ENCODE measurements around the gene DOK6.

The DOK6 gene

DNA sequence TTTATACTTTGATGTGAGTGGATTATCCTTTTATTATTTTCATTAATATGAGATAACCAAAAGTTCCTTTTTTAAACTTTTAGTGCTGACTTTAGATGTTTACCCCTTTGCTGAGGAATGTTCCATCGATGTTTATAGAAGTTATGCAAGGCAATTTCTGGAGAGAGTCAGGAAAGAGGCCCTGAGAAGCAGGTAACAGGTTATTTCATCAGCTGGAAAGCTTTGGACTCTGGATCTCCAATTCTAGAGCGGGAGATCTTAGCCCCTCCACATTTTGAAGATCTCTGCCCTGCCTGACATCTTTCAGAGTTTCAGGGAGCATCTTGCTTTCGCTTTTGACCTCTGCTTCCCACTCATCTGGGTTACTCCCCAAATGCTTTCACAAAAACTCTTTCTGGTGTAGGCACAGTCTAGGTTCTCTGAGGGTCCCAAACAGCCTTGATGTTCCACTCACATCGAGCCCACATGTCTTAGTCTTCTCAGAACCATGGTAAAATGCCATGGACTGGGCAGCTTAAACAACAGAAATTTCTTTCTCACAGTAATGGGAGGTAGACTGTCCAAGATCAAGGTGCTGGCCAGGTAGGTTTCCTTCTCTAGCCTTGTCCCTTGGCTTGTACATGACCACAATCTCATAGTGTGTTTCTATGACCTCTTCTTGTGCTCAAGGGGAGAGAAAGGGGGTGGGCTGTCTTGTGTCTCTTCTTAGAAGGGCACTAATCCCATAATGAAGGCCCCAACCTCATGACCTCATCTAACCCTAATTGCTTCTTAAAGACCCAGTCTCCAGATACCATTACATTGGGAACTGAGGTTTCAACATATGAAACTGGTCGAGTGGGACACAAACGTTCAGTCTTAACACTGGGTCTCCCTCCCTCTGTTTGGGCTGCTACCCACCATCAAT, 87.1 kb downstream of the DOK6 start:
- Mint-ChIP-seq H3K9me3 (no peaks in the 10 kb centered on the region), H3K4me3 (no peak overlapping the region), H3K36me3 (ENCODE audit: low read depth) (no peaks in the 10 kb centered on the region), H3K4me1 (ENCODE audit: low read depth) (no peaks in the 10 kb centered on the region), H3K27me3 (peaks cover 7% of the 10 kb centered on the region), H3K27ac (no peak overlapping the region)

GRCh38 chr18:69490072-69490471, 89.4 kb downstream of the DOK6 start:
- Mint-ChIP-seq H3K9me3 (no peaks in the 10 kb centered on the region), H3K27me3 (peaks cover 3% of the 10 kb centered on the region), H3K4me1 (ENCODE audit: low read depth) (no peaks in the 10 kb centered on the region), H3K4me3 (no peak overlapping the region), H3K36me3 (ENCODE audit: low read depth) (no peaks in the 10 kb centered on the region), H3K27ac (no peak overlapping the region)

- no peaks in the 10 kb centered on the region for H3K36me3 Mint-ChIP-seq (ENCODE audit: low read depth)
- H3K27ac Mint-ChIP-seq, result no peak overlapping the region
- H3K27me3 Mint-ChIP-seq, result peaks cover 3% of the 10 kb centered on the region
- H3K4me1 Mint-ChIP-seq (ENCODE audit: low read depth), result no peaks in the 10 kb centered on the region
- H3K4me3 Mint-ChIP-seq, result no peak overlapping the region
- H3K9me3 Mint-ChIP-seq, result no peaks in the 10 kb centered on the region
Observed at GRCh38 chr18:69490813-69491212, 90.1 kb downstream of the DOK6 start.

GRCh38 chr18:69491576-69491975, 90.9 kb downstream of the DOK6 start:
- no peaks in the 10 kb centered on the region for H3K36me3 Mint-ChIP-seq (ENCODE audit: low read depth)
- H3K27ac Mint-ChIP-seq, result no peak overlapping the region
- peaks cover 3% of the 10 kb centered on the region for H3K27me3 Mint-ChIP-seq
- H3K4me3 Mint-ChIP-seq, result no peak overlapping the region
- no peaks in the 10 kb centered on the region for H3K4me1 Mint-ChIP-seq (ENCODE audit: low read depth)
- H3K9me3 Mint-ChIP-seq, result no peaks in the 10 kb centered on the region

DNA sequence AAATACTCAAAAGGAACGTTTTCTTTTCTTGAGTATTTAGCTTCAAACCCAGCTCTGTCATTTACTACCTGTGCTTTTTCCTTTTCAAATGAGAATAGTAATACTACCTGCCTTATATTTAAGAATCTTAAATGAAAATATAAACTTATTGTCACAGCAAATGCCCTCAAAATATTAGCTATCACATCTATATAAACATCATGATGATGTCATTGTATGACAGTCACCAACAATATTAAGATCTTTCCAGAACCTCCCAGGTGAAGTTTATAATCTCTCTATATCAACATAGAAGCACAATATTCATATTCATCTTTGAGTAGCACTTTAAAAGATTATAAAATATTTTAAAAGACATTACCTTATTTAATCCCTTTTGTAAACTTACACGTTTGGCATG, 92.2 kb downstream of the DOK6 start:
- Mint-ChIP-seq H3K36me3 (ENCODE audit: low read depth) (no peaks in the 10 kb centered on the region), H3K27ac (no peak overlapping the region), H3K9me3 (no peaks in the 10 kb centered on the region), H3K4me1 (ENCODE audit: low read depth) (no peaks in the 10 kb centered on the region), H3K27me3 (no peaks in the 10 kb centered on the region), H3K4me3 (no peak overlapping the region)

DNA sequence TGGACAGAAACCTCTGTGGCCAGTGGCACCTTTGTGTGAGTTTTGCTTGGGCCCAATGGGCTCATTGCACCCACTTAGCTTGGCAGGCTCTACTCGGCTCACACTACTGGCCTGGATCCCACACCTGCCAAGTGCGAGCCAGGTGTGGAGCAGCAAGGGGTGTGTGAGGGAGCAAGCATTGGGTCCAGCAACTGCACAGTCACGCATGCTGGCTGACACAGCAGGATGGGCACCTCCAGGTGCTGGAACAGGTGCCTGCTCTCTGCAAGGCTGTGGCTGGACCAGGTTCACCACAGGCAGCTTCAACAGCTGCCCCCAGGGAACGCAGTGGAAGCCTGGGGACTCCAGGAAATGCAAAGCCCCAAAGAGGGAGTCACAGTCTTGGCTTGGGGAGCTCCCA, 94.2 kb downstream of the DOK6 start:
- Mint-ChIP-seq H3K4me1 (ENCODE audit: low read depth) (no peaks in the 10 kb centered on the region), H3K27ac (no peak overlapping the region), H3K9me3 (no peaks in the 10 kb centered on the region), H3K36me3 (ENCODE audit: low read depth) (no peaks in the 10 kb centered on the region), H3K27me3 (peaks cover 6% of the 10 kb centered on the region), H3K4me3 (no peak overlapping the region)

DNA sequence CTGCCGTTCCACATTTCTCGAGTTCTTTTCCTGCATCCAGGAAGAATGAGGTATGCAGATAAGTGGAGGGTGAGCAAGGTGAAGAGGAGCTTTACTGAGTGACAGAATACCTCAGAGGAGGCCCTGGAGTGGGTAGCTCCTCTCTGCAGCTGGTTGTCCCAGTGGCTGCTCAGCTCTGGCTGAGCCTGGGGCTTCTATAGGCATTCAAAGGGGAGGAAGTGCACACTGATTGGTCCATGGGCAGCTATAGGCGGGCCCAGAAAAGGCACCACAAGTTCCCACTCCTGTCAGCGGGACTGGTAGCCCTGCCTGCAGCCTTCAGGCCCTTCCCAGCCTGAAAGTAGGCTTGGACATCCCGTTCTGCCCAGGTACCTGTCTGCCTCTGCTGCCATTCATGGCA, 94.7 kb downstream of the DOK6 start:
- Mint-ChIP-seq H3K27me3 (peaks cover 8% of the 10 kb centered on the region), H3K27ac (no peak overlapping the region)

DNA sequence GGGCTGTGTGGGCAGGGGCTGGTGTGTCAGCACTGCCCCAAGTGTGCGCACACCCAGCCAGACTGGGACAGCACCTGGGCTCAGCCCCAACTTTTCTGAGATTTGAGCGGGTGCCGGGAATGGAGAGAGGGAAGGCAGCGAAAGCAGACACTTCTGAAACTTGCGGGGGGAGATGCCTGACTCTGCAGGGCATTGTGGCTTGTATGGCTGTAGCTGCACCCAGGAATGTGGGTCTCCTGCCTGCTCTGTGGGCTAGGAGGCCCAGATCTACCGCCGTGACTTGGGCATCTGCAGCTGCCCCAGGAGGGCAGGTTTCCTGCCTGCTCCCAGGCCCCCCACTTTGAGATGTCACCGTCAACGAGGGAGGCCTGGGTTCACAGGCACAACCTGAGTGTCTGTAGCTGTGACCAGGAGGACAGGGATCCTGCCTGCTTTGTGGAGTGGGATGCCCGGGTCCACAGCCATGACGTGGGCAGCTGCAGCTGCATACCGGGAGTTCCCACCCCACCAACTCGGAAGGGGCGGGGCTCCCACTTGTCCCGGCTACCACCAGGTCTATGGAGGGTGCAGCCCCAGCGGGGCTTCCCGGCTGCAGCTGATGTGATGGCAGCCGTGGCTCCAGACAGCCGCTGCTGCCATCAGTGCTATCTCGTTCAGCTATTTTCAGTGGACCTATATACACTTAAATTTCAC, 95.3 kb downstream of the DOK6 start:
- H3K4me1 Mint-ChIP-seq (ENCODE audit: low read depth), result no peaks in the 10 kb centered on the region

More for the DNA sequence above, 94.7 kb downstream of the DOK6 start:
- H3K36me3 Mint-ChIP-seq (ENCODE audit: low read depth), result no peaks in the 10 kb centered on the region
- H3K4me3 Mint-ChIP-seq, result no peak overlapping the region
- H3K9me3 Mint-ChIP-seq, result no peaks in the 10 kb centered on the region
- no peaks in the 10 kb centered on the region for H3K4me1 Mint-ChIP-seq (ENCODE audit: low read depth)

GRCh38 chr18:69518989-69519388, 118.3 kb downstream of the DOK6 start:
- no peaks in the 10 kb centered on the region for H3K4me1 Mint-ChIP-seq (ENCODE audit: low read depth)
- no peak overlapping the region for H3K4me3 Mint-ChIP-seq
- no peaks in the 10 kb centered on the region for H3K9me3 Mint-ChIP-seq
- no peaks in the 10 kb centered on the region for H3K36me3 Mint-ChIP-seq (ENCODE audit: low read depth)
- no peaks in the 10 kb centered on the region for H3K27me3 Mint-ChIP-seq
- no peak overlapping the region for H3K27ac Mint-ChIP-seq

More for the DNA sequence above, 95.3 kb downstream of the DOK6 start:
- H3K27ac Mint-ChIP-seq, result no peak overlapping the region
- peaks cover 8% of the 10 kb centered on the region for H3K27me3 Mint-ChIP-seq
- H3K36me3 Mint-ChIP-seq (ENCODE audit: low read depth), result no peaks in the 10 kb centered on the region
- no peaks in the 10 kb centered on the region for H3K9me3 Mint-ChIP-seq
- no peak overlapping the region for H3K4me3 Mint-ChIP-seq

GRCh38 chr18:69523582-69523981, 122.9 kb downstream of the DOK6 start:
- no peaks in the 10 kb centered on the region for H3K36me3 Mint-ChIP-seq (ENCODE audit: low read depth)
- H3K4me3 Mint-ChIP-seq, result no peak overlapping the region
- H3K27ac Mint-ChIP-seq, result no peak overlapping the region
- no peaks in the 10 kb centered on the region for H3K27me3 Mint-ChIP-seq
- H3K9me3 Mint-ChIP-seq, result no peaks in the 10 kb centered on the region
- no peaks in the 10 kb centered on the region for H3K4me1 Mint-ChIP-seq (ENCODE audit: low read depth)

GRCh38 chr18:69528435-69528834, 127.7 kb downstream of the DOK6 start:
- Mint-ChIP-seq H3K9me3 (no peaks in the 10 kb centered on the region), H3K27me3 (no peaks in the 10 kb centered on the region), H3K36me3 (ENCODE audit: low read depth) (no peaks in the 10 kb centered on the region), H3K4me3 (no peak overlapping the region), H3K4me1 (ENCODE audit: low read depth) (no peaks in the 10 kb centered on the region), H3K27ac (no peak overlapping the region)

GRCh38 chr18:69529151-69529550, 128.5 kb downstream of the DOK6 start:
- Mint-ChIP-seq H3K4me3 (no peak overlapping the region), H3K36me3 (ENCODE audit: low read depth) (no peaks in the 10 kb centered on the region), H3K27ac (no peak overlapping the region), H3K27me3 (no peaks in the 10 kb centered on the region), H3K4me1 (ENCODE audit: low read depth) (no peaks in the 10 kb centered on the region), H3K9me3 (no peaks in the 10 kb centered on the region)

DNA sequence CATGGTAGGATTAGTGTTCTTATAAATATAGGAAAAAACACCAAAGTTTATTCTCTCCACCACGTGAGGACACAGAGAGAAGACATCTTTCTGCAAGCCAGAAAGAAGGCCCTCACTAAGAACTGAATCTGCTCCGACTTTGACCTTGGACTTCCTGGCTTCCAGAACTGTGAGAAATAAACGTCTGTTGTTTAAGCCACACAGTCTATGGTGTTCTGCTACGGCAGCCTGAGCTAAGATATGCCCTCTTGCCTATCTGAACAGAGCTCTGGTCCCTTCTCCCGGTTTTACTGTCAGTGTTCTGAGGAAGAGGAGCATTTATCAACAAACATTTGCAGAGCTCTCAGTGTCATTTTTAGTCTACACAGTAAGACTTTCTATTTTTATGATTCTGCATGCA, 131.3 kb downstream of the DOK6 start:
- no peak overlapping the region for H3K27ac Mint-ChIP-seq
- no peak overlapping the region for H3K4me3 Mint-ChIP-seq
- peaks cover under 1% of the 10 kb centered on the region for H3K27me3 Mint-ChIP-seq
- no peaks in the 10 kb centered on the region for H3K4me1 Mint-ChIP-seq (ENCODE audit: low read depth)
- H3K36me3 Mint-ChIP-seq (ENCODE audit: low read depth), result no peaks in the 10 kb centered on the region
- no peaks in the 10 kb centered on the region for H3K9me3 Mint-ChIP-seq

DNA sequence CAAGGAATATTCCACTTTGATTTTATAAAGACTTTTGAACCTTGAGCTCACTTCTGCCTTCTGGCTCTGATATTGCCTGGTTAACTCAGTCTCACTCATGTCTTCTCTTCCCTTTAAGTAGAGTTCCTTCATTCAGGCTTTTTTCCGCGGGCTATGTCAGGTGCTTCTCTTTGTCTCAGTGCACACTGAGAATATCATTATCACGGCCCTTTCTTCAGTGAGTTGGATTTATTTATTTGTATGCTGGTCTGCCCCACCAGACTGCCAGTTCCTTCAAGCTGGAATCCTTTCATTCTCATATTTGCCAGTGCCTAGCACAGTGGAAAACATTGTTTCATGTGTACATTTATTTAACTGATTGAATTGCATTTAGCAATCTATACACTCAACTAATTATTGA, 136.5 kb downstream of the DOK6 start:
- no peaks in the 10 kb centered on the region for H3K36me3 Mint-ChIP-seq (ENCODE audit: low read depth)
- no peaks in the 10 kb centered on the region for H3K9me3 Mint-ChIP-seq
- peaks cover 5% of the 10 kb centered on the region for H3K27me3 Mint-ChIP-seq
- no peak overlapping the region for H3K4me3 Mint-ChIP-seq
- H3K4me1 Mint-ChIP-seq (ENCODE audit: low read depth), result no peaks in the 10 kb centered on the region
- no peak overlapping the region for H3K27ac Mint-ChIP-seq

DNA sequence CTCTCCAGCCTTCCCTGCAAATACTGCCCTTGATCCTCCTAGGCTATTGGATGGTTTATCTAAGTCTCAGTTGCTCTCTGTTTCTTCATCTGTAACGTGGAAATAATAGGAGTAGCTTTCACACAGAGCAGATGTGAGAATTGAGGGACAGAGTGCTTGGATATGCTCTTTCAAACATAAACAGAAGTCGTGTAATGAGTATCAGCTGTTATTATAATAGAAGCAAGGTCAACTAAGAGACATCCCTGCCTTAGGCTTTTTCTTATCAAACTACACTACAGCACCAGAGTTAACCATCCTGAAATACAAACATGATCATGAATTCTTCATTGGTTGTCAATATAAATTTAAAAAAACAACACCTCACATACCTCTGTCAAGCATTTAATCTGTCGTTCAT, 138.2 kb downstream of the DOK6 start:
- no peak overlapping the region for H3K4me3 Mint-ChIP-seq
- H3K4me1 Mint-ChIP-seq (ENCODE audit: low read depth), result no peaks in the 10 kb centered on the region
- H3K9me3 Mint-ChIP-seq, result no peaks in the 10 kb centered on the region
- no peaks in the 10 kb centered on the region for H3K36me3 Mint-ChIP-seq (ENCODE audit: low read depth)
- H3K27ac Mint-ChIP-seq, result no peak overlapping the region
- H3K27me3 Mint-ChIP-seq, result peaks cover 5% of the 10 kb centered on the region
